HepG2 (cell line): ENCODE data around the gene SOSTDC1. TPM values are rescaled to one million over a fixed set of nuclear protein-coding genes. Genes with fewer than 3 reads are reported as not detected.

ENCODE experiments used
- HNRNPL ChIP-seq: fragments of 200-400 bp; formaldehyde crosslinking; IDR thresholded peaks from 2 replicates; pipeline ENCODE4 v1.6.1; 2017; ENCODE audit warnings: mild to moderate bottlenecking, low read depth, low read length
- HOXA5 ChIP-seq: sonication (generic); formaldehyde crosslinking; IDR thresholded peaks from 2 replicates; pipeline ENCODE4 v1.4.0; 2020; ENCODE audit warnings: missing genetic modification reagents
- NCOA5 ChIP-seq: sonication (generic); formaldehyde crosslinking; IDR thresholded peaks from 2 replicates; pipeline ENCODE4 v1.4.0; 2020; ENCODE audit warnings: missing genetic modification reagents
- NFATC3 ChIP-seq: sonication (generic); formaldehyde crosslinking; IDR thresholded peaks from 2 replicates; pipeline ENCODE4 v1.5.1; 2020; ENCODE audit warnings: mild to moderate bottlenecking, missing genetic modification reagents
- NFE2 ChIP-seq: sonication (generic); formaldehyde crosslinking; IDR thresholded peaks from 2 replicates; pipeline ENCODE4 v1.4.0; 2020; ENCODE audit warnings: missing genetic modification reagents
- ZBTB3 ChIP-seq: sonication (generic); formaldehyde crosslinking; IDR thresholded peaks from 2 replicates; pipeline ENCODE4 v1.4.0; 2020; ENCODE audit warnings: low read depth, mild to moderate bottlenecking, moderate library complexity, missing genetic modification reagents, borderline replicate concordance
- polyA plus RNA-seq, 8 experiments: library from polyadenylated mRNA; depleted of rRNA in 3 of 8; stranded (reverse) in 7 of 8; unstranded in 1 of 8; fragments of >200 nt; fragmentation: Illumina TruSeq in 4 of 8; extraction: Trizol in 4 of 8; gene quantifications; 2 replicates each; pipeline versions ENCODE4 v1.2.1 to v1.2.3, GENCODE V29; 2011 to 2016; ENCODE audit warnings: low read depth in 4 of 8, missing spikeins in 1 of 8, mixed read lengths in 1 of 8; ENCODE audit not compliant: insufficient read depth in 1 of 8
- total RNA-seq, 5 experiments: library from RNA; depleted of rRNA; stranded (reverse); fragments of >200 nt; fragmentation: Illumina TruSeq; extraction: Trizol; gene quantifications; 2 replicates each; pipeline ENCODE4 v1.2.3, GENCODE V29; 2016; ENCODE audit warnings: low read depth in 1 of 5
- TF ChIP-seq, protein P1 (sequence below): sonication (generic); formaldehyde crosslinking; IDR thresholded peaks from 2 replicates; pipeline ENCODE4 v1.4.0; 2020; ENCODE audit warnings: missing genetic modification reagents, borderline replicate concordance
- TF ChIP-seq, protein P2 (sequence below): sonication (generic); formaldehyde crosslinking; IDR thresholded peaks from 2 replicates; pipeline ENCODE4 v1.4.0; 2020; ENCODE audit warnings: mild to moderate bottlenecking, missing genetic modification reagents

Gene SOSTDC1
- total and polyA plus RNA-seq, 2 of the 13 experiments (the other 11 are each of a cell fraction or from before 2014, with no cell fraction given): not detected

DNA sequence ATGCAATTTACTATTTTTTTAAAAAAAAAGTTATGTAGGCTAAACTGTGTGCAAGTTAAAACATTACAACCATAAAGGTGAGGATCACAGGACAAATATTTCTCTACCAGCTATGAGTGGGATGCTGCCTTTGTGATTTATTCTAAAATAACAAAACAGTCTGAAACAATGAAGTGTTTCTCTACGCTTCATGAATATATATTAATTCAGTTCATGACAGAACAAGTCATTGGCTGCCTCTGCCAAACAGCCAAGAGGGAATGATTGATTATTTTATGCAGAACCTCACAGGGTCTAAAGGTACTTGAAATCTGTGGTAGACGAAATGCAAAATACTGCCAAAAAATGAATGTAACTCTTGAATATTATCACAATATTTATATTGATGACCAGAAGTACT lies 29.0 kb upstream of the SOSTDC1 start (continued):
- TF ChIP-seq, protein P1, sequence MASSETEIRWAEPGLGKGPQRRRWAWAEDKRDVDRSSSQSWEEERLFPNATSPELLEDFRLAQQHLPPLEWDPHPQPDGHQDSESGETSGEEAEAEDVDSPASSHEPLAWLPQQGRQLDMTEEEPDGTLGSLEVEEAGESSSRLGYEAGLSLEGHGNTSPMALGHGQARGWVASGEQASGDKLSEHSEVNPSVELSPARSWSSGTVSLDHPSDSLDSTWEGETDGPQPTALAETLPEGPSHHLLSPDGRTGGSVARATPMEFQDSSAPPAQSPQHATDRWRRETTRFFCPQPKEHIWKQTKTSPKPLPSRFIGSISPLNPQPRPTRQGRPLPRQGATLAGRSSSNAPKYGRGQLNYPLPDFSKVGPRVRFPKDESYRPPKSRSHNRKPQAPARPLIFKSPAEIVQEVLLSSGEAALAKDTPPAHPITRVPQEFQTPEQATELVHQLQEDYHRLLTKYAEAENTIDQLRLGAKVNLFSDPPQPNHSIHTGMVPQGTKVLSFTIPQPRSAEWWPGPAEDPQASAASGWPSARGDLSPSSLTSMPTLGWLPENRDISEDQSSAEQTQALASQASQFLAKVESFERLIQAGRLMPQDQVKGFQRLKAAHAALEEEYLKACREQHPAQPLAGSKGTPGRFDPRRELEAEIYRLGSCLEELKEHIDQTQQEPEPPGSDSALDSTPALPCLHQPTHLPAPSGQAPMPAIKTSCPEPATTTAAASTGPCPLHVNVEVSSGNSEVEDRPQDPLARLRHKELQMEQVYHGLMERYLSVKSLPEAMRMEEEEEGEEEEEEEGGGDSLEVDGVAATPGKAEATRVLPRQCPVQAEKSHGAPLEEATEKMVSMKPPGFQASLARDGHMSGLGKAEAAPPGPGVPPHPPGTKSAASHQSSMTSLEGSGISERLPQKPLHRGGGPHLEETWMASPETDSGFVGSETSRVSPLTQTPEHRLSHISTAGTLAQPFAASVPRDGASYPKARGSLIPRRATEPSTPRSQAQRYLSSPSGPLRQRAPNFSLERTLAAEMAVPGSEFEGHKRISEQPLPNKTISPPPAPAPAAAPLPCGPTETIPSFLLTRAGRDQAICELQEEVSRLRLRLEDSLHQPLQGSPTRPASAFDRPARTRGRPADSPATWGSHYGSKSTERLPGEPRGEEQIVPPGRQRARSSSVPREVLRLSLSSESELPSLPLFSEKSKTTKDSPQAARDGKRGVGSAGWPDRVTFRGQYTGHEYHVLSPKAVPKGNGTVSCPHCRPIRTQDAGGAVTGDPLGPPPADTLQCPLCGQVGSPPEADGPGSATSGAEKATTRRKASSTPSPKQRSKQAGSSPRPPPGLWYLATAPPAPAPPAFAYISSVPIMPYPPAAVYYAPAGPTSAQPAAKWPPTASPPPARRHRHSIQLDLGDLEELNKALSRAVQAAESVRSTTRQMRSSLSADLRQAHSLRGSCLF (CRISPR knock-in tag): no peak
- TF ChIP-seq ZBTB3 (CRISPR knock-in tag) (no peak), NFATC3 (CRISPR knock-in tag) (no peak), HNRNPL (no peak), HOXA5 (CRISPR knock-in tag) (no peak), NCOA5 (CRISPR knock-in tag) (no peak), NFE2 (CRISPR knock-in tag) (no peak)
- TF ChIP-seq, protein P2, sequence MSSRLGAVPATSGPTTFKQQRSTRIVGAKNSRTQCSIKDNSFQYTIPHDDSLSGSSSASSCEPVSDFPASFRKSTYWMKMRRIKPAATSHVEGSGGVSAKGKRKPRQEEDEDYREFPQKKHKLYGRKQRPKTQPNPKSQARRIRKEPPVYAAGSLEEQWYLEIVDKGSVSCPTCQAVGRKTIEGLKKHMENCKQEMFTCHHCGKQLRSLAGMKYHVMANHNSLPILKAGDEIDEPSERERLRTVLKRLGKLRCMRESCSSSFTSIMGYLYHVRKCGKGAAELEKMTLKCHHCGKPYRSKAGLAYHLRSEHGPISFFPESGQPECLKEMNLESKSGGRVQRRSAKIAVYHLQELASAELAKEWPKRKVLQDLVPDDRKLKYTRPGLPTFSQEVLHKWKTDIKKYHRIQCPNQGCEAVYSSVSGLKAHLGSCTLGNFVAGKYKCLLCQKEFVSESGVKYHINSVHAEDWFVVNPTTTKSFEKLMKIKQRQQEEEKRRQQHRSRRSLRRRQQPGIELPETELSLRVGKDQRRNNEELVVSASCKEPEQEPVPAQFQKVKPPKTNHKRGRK: no peak
- TF ChIP-seq, all 625 proteins: peak for 0
